Gastrocnemius medialis (tissue), 4 donors: ENCODE data around the gene CES4A.

ENCODE experiments used
- CTCF ChIP-seq, 5 experiments: fragments of 450-650 bp in 3 of 5; fragments of 200-600 bp in 2 of 5; sonication (generic) in 2 of 5; IDR thresholded peaks in 4 of 5; conservative IDR thresholded peaks in 1 of 5; 1 replicate in 4 of 5; 2 replicates in 1 of 5; pipeline ENCODE4 v1.5.1; 2016 to 2019; ENCODE audit warnings: antibody characterized with exemption in 5 of 5, mild to moderate bottlenecking in 3 of 5, moderate library complexity in 3 of 5
- POLR2A ChIP-seq, 2 donors: fragments of 450-650 bp; IDR thresholded peaks; one replicate each; pipeline ENCODE4 v1.6.1; 2017; ENCODE audit warnings: antibody characterized with exemption in 2 of 2, mild to moderate bottlenecking in 2 of 2, moderate library complexity in 2 of 2

GRCh38 chr16:67054901-67055300, 66.5 kb downstream of the CES4A start:
- no peak for TF ChIP-seq CTCF (IDR thresholded peaks at IDR 0.05 in 4 of 5, conservative IDR thresholded peaks at IDR 0.05 in 1 of 5)
- TF ChIP-seq POLR2A (IDR thresholded peaks at IDR 0.05), result no peak
